Measurements from ENCODE around the gene HPCAL1. TPM values are rescaled to one million over a fixed set of nuclear protein-coding genes. Genes with fewer than 3 reads are reported as not detected.

HPCAL1 gene
- total and polyA plus RNA-seq, 2 experiments from 2014 or later = 8.3 to 25.4 TPM

- TF ChIP-seq ZNF462 (CRISPR knock-in tag; IDR thresholded peaks at IDR 0.05) (no peak), ZNF114 (CRISPR knock-in tag; IDR thresholded peaks at IDR 0.05) (no peak), EZH2phosphoT487 (IDR thresholded peaks at IDR 0.05; ENCODE audit: unreplicated experiment) (no peak), STAT1 (IDR thresholded peaks at IDR 0.05; ENCODE audit: unreplicated experiment) (no peak), ZNF331 (CRISPR knock-in tag; IDR thresholded peaks at IDR 0.05; ENCODE audit: low read depth) (no peak), NANOG (IDR thresholded peaks at IDR 0.05; ENCODE audit: borderline replicate concordance) (no peak), REST (IDR thresholded peaks at IDR 0.05; ENCODE audit: unreplicated experiment) (no peak), POLR2AphosphoS5 (IDR thresholded peaks at IDR 0.05; ENCODE audit: low read depth) (no peak), ETS1 (IDR thresholded peaks at IDR 0.05) (no peak), CTCF (conservative IDR thresholded peaks at IDR 0.05; ENCODE audit: low read depth in 2 of 2) (no peak)
Observed at GRCh38 chr2:10471046-10471571, 168.4 kb downstream of the HPCAL1 start (continued).

Data from GM23338 (cell line).